HEK293 (cell line): ENCODE measurements around the gene ZFY.

ENCODE experiments used
- CTCF ChIP-seq: fragments of 450-650 bp; formaldehyde crosslinking; IDR thresholded peaks from 2 replicates; pipeline ENCODE4 v1.5.1; 2016; ENCODE audit warnings: missing biosample characterization, missing genetic modification characterization
- GLIS2 ChIP-seq: fragments of 450-650 bp; formaldehyde crosslinking; IDR thresholded peaks from 2 replicates; pipeline ENCODE4 v1.5.1; 2016; ENCODE audit warnings: missing biosample characterization, missing genetic modification characterization
- OVOL3 ChIP-seq: fragments of 450-650 bp; formaldehyde crosslinking; IDR thresholded peaks from 2 replicates; pipeline ENCODE4 v1.5.1; 2016; ENCODE audit warnings: missing biosample characterization, missing genetic modification characterization
- PRDM4 ChIP-seq: fragments of 450-650 bp; formaldehyde crosslinking; IDR thresholded peaks from 2 replicates; pipeline ENCODE4 v1.5.1; 2017; ENCODE audit warnings: missing biosample characterization, missing genetic modification characterization
- ZNF148 ChIP-seq: fragments of 450-650 bp; formaldehyde crosslinking; IDR thresholded peaks from 2 replicates; pipeline ENCODE4 v1.5.0; 2017; ENCODE audit warnings: missing biosample characterization, missing genetic modification characterization, borderline replicate concordance

GRCh38 chrY:2885880-2886279 is 49.3 kb upstream of the ZFY start:
- no peak for TF ChIP-seq ZNF148 (tag by site-specific recombination)
- no peak for TF ChIP-seq PRDM4 (tag by site-specific recombination)
- TF ChIP-seq OVOL3, result no peak
- no peak for TF ChIP-seq GLIS2 (tag by site-specific recombination)
- no peak for TF ChIP-seq CTCF
